Subcutaneous abdominal adipose tissue (tissue), 5 donors: ENCODE measurements around the gene TMBIM6.

Experiments used
- H3K27ac ChIP-seq: one replicate; pipeline ENCODE4 v1.7.0; 2013; ENCODE audit warnings: low read depth, mild to moderate bottlenecking, inconsistent platforms, low read length, moderate library complexity
- H3K27me3 ChIP-seq, 5 donors: one replicate each; pipeline ENCODE4 v1.7.0; 2013; ENCODE audit warnings: low read length in 5 of 5, inconsistent platforms in 1 of 5; ENCODE audit not compliant: control insufficient read depth in 5 of 5, insufficient read depth in 4 of 5
- H3K36me3 ChIP-seq, 5 donors: one replicate each; pipeline ENCODE4 v1.7.0; 2013; ENCODE audit warnings: low read length in 5 of 5; ENCODE audit not compliant: control insufficient read depth in 5 of 5, insufficient read depth in 5 of 5
- H3K4me1 ChIP-seq, 5 donors: one replicate each; pipeline ENCODE4 v1.7.0; 2013; ENCODE audit warnings: low read length in 5 of 5, mild to moderate bottlenecking in 3 of 5, moderate library complexity in 1 of 5; ENCODE audit not compliant: control insufficient read depth in 5 of 5, insufficient read depth in 5 of 5
- H3K4me3 ChIP-seq, 5 donors: one replicate each; pipeline ENCODE4 v1.7.0; 2013; ENCODE audit warnings: low read length in 5 of 5, low read depth in 1 of 5
- H3K9ac ChIP-seq, 5 donors: one replicate each; pipeline ENCODE4 v1.7.0; 2013; ENCODE audit warnings: low read length in 5 of 5, mild to moderate bottlenecking in 4 of 5, moderate library complexity in 3 of 5
- H3K9me3 ChIP-seq, 5 donors: one replicate each; pipeline ENCODE4 v1.7.0; 2013; ENCODE audit warnings: low read length in 5 of 5; ENCODE audit not compliant: control insufficient read depth in 5 of 5
- donor health status: healthy.
- donor health status: healthy.
- donor health status: healthy.
- donor health status: healthy.
- donor health status: healthy.

TMBIM6 gene

DNA sequence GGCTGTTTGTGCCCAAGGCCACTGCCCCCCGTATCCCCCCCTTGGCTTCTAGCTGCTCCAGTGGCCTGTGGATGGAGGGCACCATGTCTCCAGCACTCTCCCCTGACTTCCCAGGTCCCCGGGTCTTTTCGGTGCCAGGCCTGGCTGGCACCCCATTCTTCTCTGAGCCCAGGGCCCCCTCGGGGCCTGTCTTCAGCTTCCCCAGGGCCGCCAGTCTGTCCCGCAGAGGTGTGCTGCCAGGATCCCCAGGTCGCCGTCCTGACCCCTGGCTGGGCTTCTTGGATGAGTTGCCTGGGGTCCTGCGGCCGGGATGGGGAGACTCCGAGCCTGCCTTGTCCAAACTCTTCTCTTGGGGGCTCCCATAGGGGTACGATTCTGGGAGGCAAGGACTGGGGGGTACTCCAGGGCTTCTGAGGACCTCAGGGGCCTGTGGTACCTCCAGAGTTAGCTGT lies 54.3 kb downstream of the TMBIM6 start:
- H3K36me3 ChIP-seq = peaks cover 3 to 96% (median 72%) of the 10 kb centered on the region in 5 donors
- H3K9me3 ChIP-seq = no peaks in the 10 kb centered on the region
- H3K27ac ChIP-seq = no peak overlapping the region
- H3K4me1 ChIP-seq = peaks cover 3 to 24% (median 12%) of the 10 kb centered on the region in 5 donors
- H3K4me3 ChIP-seq = no peak overlapping the region
- no peaks in the 10 kb centered on the region for H3K27me3 ChIP-seq
- no peak overlapping the region for H3K9ac ChIP-seq

DNA sequence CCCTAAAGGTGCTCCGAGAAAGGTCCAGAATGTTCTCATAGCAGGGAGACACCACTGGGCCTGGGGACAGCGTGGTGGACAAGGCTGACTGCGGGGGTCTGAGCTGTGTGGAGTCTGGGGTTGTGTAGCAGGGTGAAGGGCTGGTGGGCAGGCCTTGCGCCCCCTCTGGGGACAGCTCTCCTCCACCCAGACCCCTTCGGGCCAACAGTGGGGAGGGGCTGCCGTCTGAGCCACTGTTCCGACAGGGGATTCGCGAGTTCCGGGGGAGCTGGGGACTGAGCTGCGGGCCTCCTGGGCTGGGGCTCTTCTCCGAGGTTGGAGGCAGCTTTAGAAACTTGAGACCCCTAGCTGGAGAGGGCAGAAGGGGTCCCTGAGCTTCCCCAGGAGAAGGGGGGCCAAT lies 54.8 kb downstream of the TMBIM6 start:
- H3K27ac ChIP-seq = no peak overlapping the region
- peaks cover 3 to 96% (median 72%) of the 10 kb centered on the region in 5 donors for H3K36me3 ChIP-seq
- peaks cover 6 to 29% (median 17%) of the 10 kb centered on the region in 5 donors for H3K4me1 ChIP-seq
- no peak overlapping the region for H3K4me3 ChIP-seq
- H3K9me3 ChIP-seq = no peaks in the 10 kb centered on the region
- no peaks in the 10 kb centered on the region for H3K27me3 ChIP-seq
- no peak overlapping the region for H3K9ac ChIP-seq

DNA sequence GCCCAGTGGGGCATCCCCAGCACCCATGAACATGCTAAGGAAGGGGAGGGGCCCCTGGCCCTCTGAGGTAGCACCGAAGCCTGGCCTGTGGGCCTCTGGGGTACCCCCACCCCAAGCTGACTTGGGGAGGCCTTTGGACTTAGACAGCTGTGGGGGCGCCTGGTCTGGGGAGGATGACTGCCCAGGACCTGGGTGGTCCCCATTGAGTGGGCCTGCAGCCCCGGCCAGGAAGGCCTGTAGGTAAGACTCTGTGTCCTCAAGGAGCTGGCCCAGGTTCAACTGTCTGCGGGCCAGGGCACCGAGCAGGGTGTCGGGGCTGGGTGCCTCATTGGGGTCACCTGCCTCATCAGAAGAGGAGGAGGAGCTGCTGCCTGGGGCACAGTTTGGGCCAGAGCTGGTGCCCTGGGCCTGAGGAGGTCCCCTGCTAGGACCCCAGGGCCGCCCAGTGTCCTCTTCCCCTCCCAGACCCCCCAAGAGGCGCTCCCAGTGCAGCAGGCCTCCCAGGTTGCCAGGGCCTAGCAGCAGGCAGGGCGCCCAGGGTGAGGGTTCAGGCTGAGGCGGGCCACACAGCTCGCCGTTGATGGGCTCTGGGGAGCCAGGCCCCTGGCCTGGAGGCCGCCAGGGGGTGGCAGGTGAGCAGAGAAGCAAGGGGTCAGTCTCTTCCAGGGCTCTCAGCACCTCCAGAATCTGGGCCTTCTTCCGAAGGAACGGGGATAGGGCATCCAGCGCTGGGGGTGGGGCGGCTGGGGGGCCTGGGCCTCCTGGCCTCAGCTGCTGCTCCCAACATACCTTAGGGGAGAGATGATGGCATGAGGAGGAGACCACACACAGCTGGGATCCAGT lies 55.5 kb downstream of the TMBIM6 start:
- Histone ChIP-seq H3K4me3 (no peak overlapping the region), H3K27me3 (no peaks in the 10 kb centered on the region), H3K4me1 (peaks cover 8 to 35% (median 24%) of the 10 kb centered on the region in 5 donors), H3K36me3 (peaks cover 3 to 96% (median 71%) of the 10 kb centered on the region in 5 donors), H3K9me3 (no peaks in the 10 kb centered on the region), H3K9ac (no peak overlapping the region), H3K27ac (no peak overlapping the region)

DNA sequence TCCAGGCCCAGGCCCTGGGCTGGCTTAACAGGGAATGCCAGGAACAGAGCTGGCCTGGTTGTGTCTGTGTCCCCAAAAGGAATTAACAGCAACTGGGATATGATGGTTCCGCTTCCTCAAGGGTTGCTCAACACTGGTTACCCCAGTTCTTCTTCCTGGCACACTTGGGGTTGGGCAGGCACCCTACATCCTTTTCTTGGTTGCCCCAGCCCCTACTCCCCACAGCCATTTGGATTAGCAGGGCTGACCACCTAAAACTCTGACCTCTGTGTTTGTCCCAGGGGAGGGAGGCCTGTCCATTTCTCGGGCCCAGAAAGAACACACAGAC lies 56.1 kb downstream of the TMBIM6 start:
- no peaks in the 10 kb centered on the region for H3K27me3 ChIP-seq
- no peaks in the 10 kb centered on the region for H3K9me3 ChIP-seq
- H3K27ac ChIP-seq = no peak overlapping the region
- H3K9ac ChIP-seq = no peak overlapping the region
- peaks cover 3 to 94% (median 66%) of the 10 kb centered on the region in 5 donors for H3K36me3 ChIP-seq
- H3K4me3 ChIP-seq = no peak overlapping the region
- peaks cover 8 to 36% (median 26%) of the 10 kb centered on the region in 5 donors for H3K4me1 ChIP-seq

DNA sequence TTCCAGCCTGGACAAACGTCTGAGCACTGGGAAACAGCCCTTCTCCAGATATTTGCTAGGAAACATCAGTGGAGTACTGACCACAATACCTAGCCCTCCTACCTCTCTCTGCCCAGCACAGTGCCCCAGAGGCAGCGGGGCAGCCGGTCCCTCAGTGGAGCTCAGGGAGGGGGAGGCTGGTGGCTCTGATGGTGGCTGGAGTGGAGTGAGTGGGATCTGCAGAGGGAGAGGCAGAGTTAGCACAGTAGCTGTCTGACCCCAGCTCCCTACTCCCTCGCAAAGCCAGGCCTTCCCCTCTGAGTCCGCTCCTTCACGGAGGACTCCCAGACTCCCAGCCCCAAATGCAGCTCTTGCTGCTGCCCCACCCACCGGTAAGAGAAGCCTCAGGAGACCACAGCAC lies 56.9 kb downstream of the TMBIM6 start:
- no peaks in the 10 kb centered on the region for H3K9me3 ChIP-seq
- no peak overlapping the region for H3K27ac ChIP-seq
- H3K36me3 ChIP-seq = peaks cover 3 to 96% (median 67%) of the 10 kb centered on the region in 5 donors
- peaks cover 8 to 36% (median 26%) of the 10 kb centered on the region in 5 donors for H3K4me1 ChIP-seq
- H3K4me3 ChIP-seq = no peak overlapping the region
- H3K27me3 ChIP-seq = no peaks in the 10 kb centered on the region
- no peak overlapping the region for H3K9ac ChIP-seq

DNA sequence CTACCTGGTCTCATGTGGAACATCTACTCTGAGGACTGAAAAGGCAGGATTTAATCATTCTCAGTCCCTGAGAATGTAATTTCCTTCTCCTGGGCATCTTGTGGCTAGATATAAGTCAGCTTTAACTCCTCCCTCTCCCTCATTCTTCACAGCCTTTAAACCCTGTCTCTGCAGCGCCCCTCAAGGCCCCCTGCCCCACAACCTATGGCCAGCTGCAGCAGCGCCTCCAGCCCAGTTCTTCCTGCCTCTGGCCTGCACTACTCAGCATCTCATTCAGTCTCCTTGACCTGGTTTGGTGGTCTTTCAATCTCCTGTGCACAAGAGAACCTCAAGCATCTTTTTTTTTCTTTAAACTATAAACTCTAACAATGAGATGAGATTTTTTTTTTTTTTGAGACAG lies 57.6 kb downstream of the TMBIM6 start:
- Histone ChIP-seq H3K36me3 (peaks cover 3 to 96% (median 70%) of the 10 kb centered on the region in 5 donors), H3K27ac (no peak overlapping the region), H3K4me1 (peaks cover 8 to 36% (median 30%) of the 10 kb centered on the region in 5 donors), H3K9ac (no peak overlapping the region), H3K27me3 (no peaks in the 10 kb centered on the region), H3K9me3 (no peaks in the 10 kb centered on the region), H3K4me3 (no peak overlapping the region)

DNA sequence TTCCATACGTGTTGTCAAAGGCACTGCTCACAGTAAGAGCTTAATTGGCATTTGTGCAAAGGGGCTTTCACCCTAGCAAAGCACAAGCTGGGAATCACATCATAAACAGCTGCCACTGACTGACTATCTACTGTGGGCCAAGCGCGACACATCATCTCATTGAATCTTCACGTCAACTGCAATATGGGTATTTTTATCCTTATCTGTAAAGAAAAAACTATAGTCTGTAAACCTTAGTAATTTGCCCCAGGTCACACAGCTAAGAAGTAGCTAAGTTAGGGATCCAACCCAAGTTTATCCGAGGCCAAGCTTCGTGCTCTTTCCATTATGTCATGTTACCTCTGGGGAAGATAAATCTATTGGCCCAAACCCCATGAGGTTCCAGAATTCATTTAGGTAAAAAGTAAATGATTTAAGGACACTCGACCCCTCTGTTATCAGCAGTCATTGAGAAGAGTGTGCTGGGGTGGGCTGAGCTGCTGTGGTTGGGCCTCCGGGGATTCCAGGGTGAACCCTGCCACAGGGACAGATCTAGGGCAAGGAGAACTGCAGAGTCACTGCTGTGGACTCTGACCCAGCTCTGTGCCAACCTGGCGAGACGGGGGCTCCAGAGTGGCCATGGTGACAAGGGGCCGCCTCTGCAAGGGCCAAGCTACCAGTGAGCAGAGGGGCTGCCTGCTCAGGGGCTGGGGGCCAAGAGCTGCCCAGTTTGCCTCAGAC lies 59.2 kb downstream of the TMBIM6 start:
- H3K9ac ChIP-seq = peak overlapping the region in 1 of 5 donors; percentile 60
- H3K27ac ChIP-seq = peak overlapping the region; percentile 89
- peak overlapping the region in 2 of 5 donors; percentile 3 to 14 for H3K4me3 ChIP-seq
- H3K36me3 ChIP-seq = peaks cover 3 to 96% (median 76%) of the 10 kb centered on the region in 5 donors
- H3K9me3 ChIP-seq = no peaks in the 10 kb centered on the region
- peaks cover 8 to 36% (median 30%) of the 10 kb centered on the region in 5 donors for H3K4me1 ChIP-seq
- H3K27me3 ChIP-seq = no peaks in the 10 kb centered on the region

DNA sequence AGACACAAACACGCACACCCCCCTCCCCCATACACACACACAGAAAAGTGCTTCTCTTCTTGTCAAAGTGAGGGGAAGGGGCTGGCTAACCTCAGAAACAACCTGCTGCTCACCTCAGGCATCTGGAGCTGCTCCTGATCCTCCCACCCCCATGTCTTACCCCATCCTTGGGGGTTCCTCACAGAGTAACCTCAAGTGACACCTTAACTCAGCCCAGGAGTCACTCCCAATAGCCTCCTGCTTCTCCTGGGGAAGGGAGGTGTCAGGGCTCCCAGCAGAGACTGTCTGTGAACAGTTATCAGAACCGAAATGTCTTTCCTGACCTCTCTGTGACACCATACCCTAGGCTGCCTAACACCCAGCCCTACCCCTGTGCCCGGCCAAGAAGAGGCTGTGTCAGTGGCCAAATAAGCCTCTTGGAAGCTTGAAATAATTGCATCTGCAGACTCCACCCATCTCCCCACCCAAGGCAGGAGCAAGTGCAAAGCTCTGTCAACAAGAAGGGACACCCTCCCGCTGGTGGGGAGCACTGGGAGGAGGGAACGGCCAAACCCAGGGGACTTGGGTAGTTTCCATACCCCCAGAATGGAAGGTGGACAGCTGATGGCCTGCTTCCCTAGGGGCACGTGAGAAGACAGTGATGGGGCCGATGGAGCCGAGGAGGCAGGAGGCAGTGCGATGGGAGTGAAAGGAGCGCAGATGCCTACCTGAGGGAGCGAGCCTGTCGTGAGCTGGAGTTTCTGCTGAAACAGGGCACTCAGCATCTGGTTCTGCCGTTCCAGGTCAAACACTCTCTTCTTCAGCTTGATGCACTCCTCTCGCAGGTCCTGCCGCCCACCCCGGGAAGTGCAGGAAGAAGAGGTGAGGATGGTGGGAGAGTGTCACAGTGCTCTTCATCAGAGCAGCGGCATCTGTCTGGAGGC lies 60.0 kb downstream of the TMBIM6 start:
- Histone ChIP-seq H3K4me3 (peak overlapping the region in 3 of 5 donors; percentile 3 to 17 (median 14)), H3K9ac (peak overlapping the region in 1 of 5 donors; percentile 60), H3K27me3 (no peaks in the 10 kb centered on the region), H3K27ac (peak overlapping the region; percentile 89), H3K9me3 (no peaks in the 10 kb centered on the region), H3K4me1 (peaks cover 8 to 44% (median 38%) of the 10 kb centered on the region in 5 donors), H3K36me3 (peaks cover 3 to 95% (median 74%) of the 10 kb centered on the region in 5 donors)

DNA sequence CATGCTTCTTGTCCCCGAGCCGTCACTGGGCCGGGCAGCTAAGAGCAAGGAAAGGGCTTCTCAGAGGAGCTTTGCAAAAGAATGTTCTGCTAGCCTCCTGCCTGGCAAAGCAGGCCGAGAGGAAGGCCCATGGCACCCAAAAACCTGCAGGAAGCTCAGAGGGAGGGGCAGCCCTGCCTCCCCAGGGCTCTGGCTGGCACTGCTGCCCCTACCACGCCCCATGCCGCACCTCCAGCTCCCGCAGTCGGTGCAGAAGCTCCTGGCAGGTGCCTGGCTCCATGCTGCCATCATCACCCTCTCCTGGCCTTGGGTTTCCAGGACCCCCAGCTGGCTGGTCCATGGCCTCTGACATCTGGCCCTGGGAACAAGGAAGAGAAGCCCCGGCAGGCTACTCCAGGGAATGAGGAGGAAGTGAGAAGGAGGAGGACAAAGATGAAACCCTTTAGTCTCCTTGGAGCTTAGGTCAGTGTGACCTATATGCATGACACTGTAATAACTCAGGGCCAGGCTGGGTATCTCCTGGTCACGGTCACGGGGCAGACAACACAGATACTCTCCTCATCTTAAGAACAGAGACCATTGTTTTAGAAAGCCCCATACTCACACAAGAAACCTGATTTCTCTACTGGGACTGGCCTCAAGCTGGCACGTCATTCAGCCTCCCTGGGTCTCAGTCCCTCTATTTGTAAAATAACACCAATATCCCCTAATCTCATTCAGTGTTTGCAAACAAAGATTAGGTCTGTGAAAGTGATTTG lies 62.5 kb downstream of the TMBIM6 start:
- no peaks in the 10 kb centered on the region for H3K27me3 ChIP-seq
- H3K36me3 ChIP-seq = peaks cover under 1 to 70% (median 55%) of the 10 kb centered on the region in 5 donors
- no peaks in the 10 kb centered on the region for H3K9me3 ChIP-seq
- peaks cover 12 to 61% (median 59%) of the 10 kb centered on the region in 5 donors for H3K4me1 ChIP-seq
- H3K9ac ChIP-seq = no peak overlapping the region
- no peak overlapping the region for H3K4me3 ChIP-seq
- no peak overlapping the region for H3K27ac ChIP-seq
